Keratinocyte (primary cell): ENCODE results near the gene LPIN1. TPM values are rescaled to one million over a fixed set of nuclear protein-coding genes. Genes with fewer than 3 reads are reported as not detected.
"Not testable (repeated sequence)": the region's sequence is repeated elsewhere in the genome, so short reads cannot be mapped to it uniquely, and the experiment has no call there.

ENCODE experiments used
- DNase-seq: peaks from one replicate; pipeline ENCODE4 v3.0.0-alpha.2; 2011; ENCODE audit warnings: low read depth, missing footprints, low spot score
- FAIRE-seq: peaks from 2 replicates; lab custom pipeline; 2011; peaks lifted over from hg19 to GRCh38; lab: Jason Lieb, UNC
- H2AFZ ChIP-seq: 2 replicates; pipeline ENCODE4 v1.6.0; 2012; ENCODE audit warnings: low read length, control low read depth, inconsistent platforms; ENCODE audit not compliant: control insufficient read depth
- H3K27ac ChIP-seq: 2 replicates; pipeline ENCODE4 v1.5.1; 2011; ENCODE audit warnings: low read length; ENCODE audit not compliant: control insufficient read depth, insufficient read depth
- H3K27me3 ChIP-seq: 3 replicates; pipeline ENCODE4 v1.6.0; 2011; ENCODE audit warnings: low read length; ENCODE audit not compliant: control insufficient read depth, insufficient read depth; ENCODE audit errors: extremely low read depth
- H3K36me3 ChIP-seq, 2 experiments: 2 replicates in 1 of 2; 3 replicates in 1 of 2; pipeline ENCODE4 v1.5.1; 2011; ENCODE audit warnings: low read length in 2 of 2, mild to moderate bottlenecking in 1 of 2; ENCODE audit not compliant: control insufficient read depth in 2 of 2, insufficient read depth in 2 of 2; ENCODE audit errors: extremely low read depth in 1 of 2
- H3K4me1 ChIP-seq: 3 replicates; pipeline ENCODE4 v1.5.1; 2011; ENCODE audit warnings: low read length; ENCODE audit not compliant: control insufficient read depth, insufficient read depth; ENCODE audit errors: extremely low read depth
- H3K4me2 ChIP-seq: 3 replicates; pipeline ENCODE4 v1.6.0; 2011; ENCODE audit warnings: low read depth, low read length; ENCODE audit not compliant: control insufficient read depth, insufficient read depth; ENCODE audit errors: extremely low read depth
- H3K4me3 ChIP-seq, 3 experiments: fragments of 200-600 bp in 1 of 3; sonication (generic) in 1 of 3; 2 replicates in 2 of 3; 3 replicates in 1 of 3; pipeline ENCODE4 v1.5.1; 2011 to 2016; ENCODE audit warnings: low read length in 3 of 3, mild to moderate bottlenecking in 3 of 3, control low read depth in 2 of 3, inconsistent platforms in 1 of 3, low read depth in 1 of 3, mixed read lengths in 1 of 3, mixed run types in 1 of 3, moderate library complexity in 1 of 3; ENCODE audit not compliant: control insufficient read depth in 2 of 3, insufficient read depth in 2 of 3; ENCODE audit errors: extremely low read depth in 1 of 3
- H3K79me2 ChIP-seq: 2 replicates; pipeline ENCODE4 v1.6.0; 2012; ENCODE audit warnings: low read length; ENCODE audit not compliant: control insufficient read depth, insufficient read depth
- H3K9ac ChIP-seq: 3 replicates; pipeline ENCODE4 v1.6.0; 2011; ENCODE audit warnings: low read length; ENCODE audit not compliant: control insufficient read depth, insufficient read depth; ENCODE audit errors: extremely low read depth
- H3K9me1 ChIP-seq: 3 replicates; pipeline ENCODE4 v1.6.0; 2011; ENCODE audit warnings: low read length; ENCODE audit not compliant: control insufficient read depth, insufficient read depth; ENCODE audit errors: extremely low read depth
- H3K9me3 ChIP-seq: 2 replicates; pipeline ENCODE4 v1.5.1; 2012; ENCODE audit warnings: low read depth, low read length; ENCODE audit not compliant: control insufficient read depth
- H4K20me1 ChIP-seq: 3 replicates; pipeline ENCODE4 v1.6.0; 2011; ENCODE audit warnings: low read length; ENCODE audit not compliant: control insufficient read depth, insufficient read depth; ENCODE audit errors: extremely low read depth
- EZH2 ChIP-seq: IDR thresholded peaks from one replicate; pipeline ENCODE4 v1.6.1; 2012; ENCODE audit warnings: inconsistent platforms, mild to moderate bottlenecking, low read length, moderate library complexity
- dilution Hi-C: fragments of 300-500 bp; cut with MboI; formaldehyde crosslinking; loops from one replicate; pipeline ENCODE4 v1.7.0; 2020; ENCODE audit warnings: low sequenced_read_pairs; ENCODE audit not compliant: extremely low pct_ligation_motif_present
- polyA plus RNA-seq, 5 experiments: library from polyadenylated mRNA; depleted of rRNA in 3 of 5; stranded (reverse) in 3 of 5; stranded (forward) in 1 of 5; unstranded in 1 of 5; fragments of >200 nt; gene quantifications; 1 replicate in 1 of 5; 2 replicates in 3 of 5; 3 replicates in 1 of 5; pipeline versions ENCODE4 v1.2.1 to v1.2.3, GENCODE V29; 2011 to 2012; ENCODE audit warnings: missing spikeins in 2 of 5, low read depth in 1 of 5, low replicate concordance in 1 of 5
- TF ChIP-seq, protein P1 (sequence below), 3 experiments: IDR thresholded peaks in 1 of 3; conservative IDR thresholded peaks in 1 of 3; optimal IDR thresholded peaks in 1 of 3; 2 replicates in 2 of 3; 3 replicates in 1 of 3; pipeline versions ENCODE3 to v1.5.1; 2011; ENCODE audit warnings: low read length in 3 of 3, mild to moderate bottlenecking in 3 of 3, moderate library complexity in 2 of 3, control low read depth in 1 of 3, inconsistent platforms in 1 of 3; ENCODE audit not compliant: insufficient read depth in 2 of 3; ENCODE audit errors: extremely low read depth in 1 of 3

LPIN1 gene
- polyA plus RNA-seq, 1 donor (not counting 4 experiments of a cell fraction or from before 2014, with no cell fraction given) = 79.6 TPM

DNA sequence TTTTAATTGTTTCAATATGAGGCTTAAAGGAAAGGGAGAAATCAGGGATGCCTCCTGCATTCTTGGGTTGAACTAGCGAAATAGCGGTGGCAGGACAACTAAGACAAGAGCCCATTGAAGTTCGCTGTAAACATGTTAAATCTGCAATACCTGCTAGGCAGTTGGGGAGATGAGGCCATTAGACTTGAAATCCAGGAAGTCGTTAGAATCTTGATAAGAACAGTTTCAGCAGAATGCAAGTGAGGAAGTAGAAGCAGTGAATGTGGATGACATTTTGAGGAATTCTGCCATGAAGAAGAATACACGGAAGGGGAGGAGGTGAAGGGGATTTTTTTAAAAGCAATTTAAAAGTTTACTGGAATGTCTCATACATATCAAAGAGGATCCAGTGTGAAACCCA is 109.7 kb downstream of the LPIN1 start:
- Histone ChIP-seq H3K79me2 (no peaks in the 10 kb centered on the region), H3K9ac (no peak overlapping the region), H3K9me1 (no peaks in the 10 kb centered on the region), H3K4me3 (no peak overlapping the region), H3K27me3 (no peaks in the 10 kb centered on the region), H3K4me1 (no peaks in the 10 kb centered on the region), H3K27ac (no peak overlapping the region), H2AFZ (no peak overlapping the region), H3K9me3 (peaks cover 4% of the 10 kb centered on the region), H3K4me2 (no peak overlapping the region), H3K36me3 (no peaks in the 10 kb centered on the region), H4K20me1 (no peaks in the 10 kb centered on the region)
- no peak for TF ChIP-seq EZH2
- TF ChIP-seq, protein P1, sequence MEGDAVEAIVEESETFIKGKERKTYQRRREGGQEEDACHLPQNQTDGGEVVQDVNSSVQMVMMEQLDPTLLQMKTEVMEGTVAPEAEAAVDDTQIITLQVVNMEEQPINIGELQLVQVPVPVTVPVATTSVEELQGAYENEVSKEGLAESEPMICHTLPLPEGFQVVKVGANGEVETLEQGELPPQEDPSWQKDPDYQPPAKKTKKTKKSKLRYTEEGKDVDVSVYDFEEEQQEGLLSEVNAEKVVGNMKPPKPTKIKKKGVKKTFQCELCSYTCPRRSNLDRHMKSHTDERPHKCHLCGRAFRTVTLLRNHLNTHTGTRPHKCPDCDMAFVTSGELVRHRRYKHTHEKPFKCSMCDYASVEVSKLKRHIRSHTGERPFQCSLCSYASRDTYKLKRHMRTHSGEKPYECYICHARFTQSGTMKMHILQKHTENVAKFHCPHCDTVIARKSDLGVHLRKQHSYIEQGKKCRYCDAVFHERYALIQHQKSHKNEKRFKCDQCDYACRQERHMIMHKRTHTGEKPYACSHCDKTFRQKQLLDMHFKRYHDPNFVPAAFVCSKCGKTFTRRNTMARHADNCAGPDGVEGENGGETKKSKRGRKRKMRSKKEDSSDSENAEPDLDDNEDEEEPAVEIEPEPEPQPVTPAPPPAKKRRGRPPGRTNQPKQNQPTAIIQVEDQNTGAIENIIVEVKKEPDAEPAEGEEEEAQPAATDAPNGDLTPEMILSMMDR (optimal IDR thresholded peaks at IDR 0.05 in 1 of 3, IDR thresholded peaks at IDR 0.05 in 1 of 3, conservative IDR thresholded peaks at IDR 0.05 in 1 of 3; ENCODE audit: extremely low read depth in 1 of 3, insufficient read depth in 2 of 3, low read length in 3 of 3) = no peak
- DNase-seq = no peak
- dilution Hi-C loops = no loop called here
- FAIRE-seq = no peak

DNA sequence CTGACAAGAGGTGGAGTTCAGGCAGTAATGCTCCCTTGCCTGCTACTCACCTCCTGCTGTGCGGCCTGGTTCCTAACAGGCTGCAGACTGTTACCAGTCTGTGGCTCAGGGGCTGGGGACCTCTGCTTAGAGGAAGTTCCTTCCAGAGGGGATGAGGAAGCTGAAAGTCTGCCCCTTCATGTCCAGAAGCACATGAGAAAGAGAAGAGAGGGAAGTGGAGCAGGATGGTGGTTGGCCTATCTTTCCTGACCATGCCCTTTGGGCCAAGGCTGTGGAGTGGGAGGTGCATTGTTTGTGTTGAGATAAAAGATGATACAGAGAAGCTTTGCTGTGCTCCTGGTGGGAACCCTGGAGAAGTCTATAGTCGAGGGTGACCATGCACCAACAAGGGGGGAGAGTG is 112.5 kb downstream of the LPIN1 start:
- Histone ChIP-seq H3K9ac (no peak overlapping the region), H3K36me3 (no peaks in the 10 kb centered on the region), H3K79me2 (no peaks in the 10 kb centered on the region), H3K27me3 (no peaks in the 10 kb centered on the region), H3K4me3 (no peak overlapping the region), H3K9me3 (peaks cover 4% of the 10 kb centered on the region), H3K4me2 (no peak overlapping the region), H3K9me1 (no peaks in the 10 kb centered on the region), H3K4me1 (peaks cover 2% of the 10 kb centered on the region), H4K20me1 (no peaks in the 10 kb centered on the region), H2AFZ (no peak overlapping the region), H3K27ac (no peak overlapping the region)
- TF ChIP-seq EZH2 = no peak
- TF ChIP-seq, protein P1 (optimal IDR thresholded peaks at IDR 0.05 in 1 of 3, IDR thresholded peaks at IDR 0.05 in 1 of 3, conservative IDR thresholded peaks at IDR 0.05 in 1 of 3; ENCODE audit: extremely low read depth in 1 of 3, insufficient read depth in 2 of 3, low read length in 3 of 3) = no peak
- FAIRE-seq = no peak
- DNase-seq = no peak
- dilution Hi-C loops = no loop called here

DNA sequence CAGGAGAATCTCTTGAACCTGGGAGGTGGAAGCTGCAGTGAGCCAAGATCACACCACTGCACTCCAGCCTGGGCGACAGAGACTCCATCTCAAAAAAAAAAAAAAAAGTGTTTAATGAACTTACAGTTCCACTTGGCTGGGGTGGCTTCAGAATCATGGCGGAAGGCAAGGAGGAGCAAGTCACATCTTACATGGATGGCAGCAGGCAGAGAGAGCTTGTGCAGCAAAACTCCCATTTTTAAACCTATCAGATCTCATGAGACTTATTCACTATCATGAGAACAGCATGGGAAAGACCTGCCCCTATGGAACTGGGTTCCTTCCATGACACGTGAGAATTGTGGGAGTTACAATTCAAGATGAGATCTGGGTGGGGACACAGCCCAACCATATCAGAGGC is 113.5 kb downstream of the LPIN1 start:
- H3K36me3 ChIP-seq, H4K20me1 ChIP-seq, H2AFZ ChIP-seq, H3K4me1 ChIP-seq, H3K4me3 ChIP-seq, H3K27ac ChIP-seq, FAIRE-seq, H3K27me3 ChIP-seq, H3K9ac ChIP-seq, H3K9me1 ChIP-seq, dilution Hi-C loops, H3K4me2 ChIP-seq, H3K9me3 ChIP-seq, H3K79me2 ChIP-seq, DNase-seq: not testable (repeated sequence)
